ENCODE measurements around the gene CITED4. TPM values are rescaled to one million over a fixed set of nuclear protein-coding genes. Genes with fewer than 3 reads are reported as not detected.

Gene CITED4
- total and polyA plus RNA-seq, 9 of the 15 experiments (the other 6 are each of a cell fraction or from before 2014, with no cell fraction given), result 0.11 to 1.2 (median 0.17) TPM; not detected in 2

GRCh38 chr1:40886318-40887011 lies 24.3 kb upstream of the CITED4 start:
- no peak for DNase-seq (ENCODE audit: extremely low read depth in 1 of 4, low spot score in 3 of 4)
- POLR2A ChIA-PET, result interaction anchor here (1.4 to 2.0 kb wide), 3 partner anchors 8 to 12 kb away, joined by 5 to 10 read pairs (median 7); no protein-coding TSS in a partner anchor
- intact Hi-C loops (cut with micrococcal nuclease) (no loop called here), in situ Hi-C loops (cut with MboI) (no loop called here)
- Histone ChIP-seq H3K79me2 (ENCODE audit: control insufficient read depth, insufficient read depth, low read length) (no peaks in the 10 kb centered on the region), H3K4me3 (no peak overlapping the region), H3K27me3 (ENCODE audit: control insufficient read depth in 2 of 2, insufficient read depth in 2 of 2, low read length in 2 of 2) (peaks cover 0 to 10% of the 10 kb centered on the region in 2 experiments; a peak in 3 of 5 replicates), H2AFZ (ENCODE audit: low read depth, low read length) (peak overlapping the region; percentile 24; the same call in 1 of the 2 replicates), H3K9ac (ENCODE audit: insufficient read depth in 1 of 2, low read depth in 2 of 2, low read length in 2 of 2) (no peak overlapping the region), H3K4me2 (ENCODE audit: insufficient read depth, low read length) (no peak overlapping the region), H4K20me1 (replicated peaks; ENCODE audit: control insufficient read depth, insufficient read depth, low read length) (no peaks in the 10 kb centered on the region), H3K36me3 (ENCODE audit: control insufficient read depth, insufficient read depth, low read length) (no peaks in the 10 kb centered on the region), H3K9me3 (replicated peaks; ENCODE audit: control insufficient read depth, insufficient read depth, low read depth, low read length) (no peaks in the 10 kb centered on the region), H3K9me1 (ENCODE audit: control insufficient read depth, insufficient read depth, low read length) (no peaks in the 10 kb centered on the region), H3K4me1 (replicated peaks in 1 of 2; ENCODE audit: control insufficient read depth in 2 of 2, insufficient read depth in 2 of 2, low read length in 2 of 2) (peaks cover 0 to 6% of the 10 kb centered on the region in 2 experiments; a peak in 2 of 5 replicates), H3K27ac (ENCODE audit: extremely low read depth, low read depth, low read length) (no peak overlapping the region)
- FAIRE-seq, result peak; percentile 35
- CTCF ChIA-PET (ENCODE audit: low intra/inter-chr PET ratio), result interaction anchor here (0.6 kb wide), 1 partner anchor 160 kb away, joined by 3 read pairs; no protein-coding TSS in a partner anchor
- TF ChIP-seq ZBTB1 (CRISPR knock-in tag; IDR thresholded peaks at IDR 0.05; ENCODE audit: borderline replicate concordance, low read depth) (no peak), HBP1 (CRISPR knock-in tag; IDR thresholded peaks at IDR 0.05) (no peak), EGR1 (conservative IDR thresholded peaks at IDR 0.05) (peak; percentile 43), SIRT6 (IDR thresholded peaks at IDR 0.05; ENCODE audit: low read depth, low read length) (no peak), NRF1 (conservative IDR thresholded peaks at IDR 0.05 in 1 of 2, IDR thresholded peaks at IDR 0.05 in 1 of 2) (peak; percentile 55 to 63; a peak in 3 of 4 replicates), ZNF24 (IDR thresholded peaks at IDR 0.05) (peak; percentile 90), ARID1B (IDR thresholded peaks at IDR 0.05) (no peak)
- ATAC-seq, result peak; percentile 29; the same call in 2 of the 3 replicates
- no TSS peak for BruUV-seq (replicated peaks)
- 29% methylated on average over 7 of the region's 7 CpGs for WGBS (ENCODE audit: insufficient coverage, low coverage, missing lambda C conversion rate)

Measured in K562 (cell line).